DND-41 (cell line): Measurements from ENCODE around the gene SRPK2.

Experiments used
- ATAC-seq: fragments of 200-7000 bp; cut with Tn5 transposase; 3 replicates; pipeline ENCODE4 v1.9.1; 2021; ENCODE audit warnings: low read depth; ENCODE audit not compliant: insufficient read depth
- DNase-seq: peaks from one replicate; pipeline ENCODE4 v3.0.0-alpha.2; 2020
- H2AFZ ChIP-seq: 2 replicates; pipeline ENCODE4 v1.6.0; 2012; ENCODE audit warnings: low read depth, low read length
- H3K27ac ChIP-seq: 2 replicates; pipeline ENCODE4 v1.5.1; 2012; ENCODE audit warnings: low read length, inconsistent platforms
- H3K27me3 ChIP-seq: fragments of 200-600 bp; sonication (generic); 2 replicates; pipeline ENCODE4 v1.6.0; 2012; ENCODE audit warnings: low read length, mild to moderate bottlenecking, inconsistent platforms; ENCODE audit not compliant: insufficient read depth, poor library complexity
- H3K36me3 ChIP-seq: 2 replicates; pipeline ENCODE4 v1.5.1; 2012; ENCODE audit warnings: low read length, inconsistent platforms; ENCODE audit not compliant: insufficient read depth
- H3K4me1 ChIP-seq: 2 replicates; pipeline ENCODE4 v1.5.1; 2012; ENCODE audit warnings: mild to moderate bottlenecking, low read length; ENCODE audit not compliant: insufficient read depth
- H3K4me2 ChIP-seq: 2 replicates; pipeline ENCODE4 v1.6.0; 2012; ENCODE audit warnings: mild to moderate bottlenecking, moderate library complexity, low read length, inconsistent platforms; ENCODE audit not compliant: insufficient read depth
- H3K4me3 ChIP-seq, 2 experiments: fragments of 200-600 bp in 1 of 2; shearing (Covaris generic) in 1 of 2; 2 replicates each; pipeline ENCODE4 v1.5.1; 2012 to 2016; ENCODE audit warnings: inconsistent platforms in 2 of 2, low read length in 2 of 2, mild to moderate bottlenecking in 2 of 2, low read depth in 1 of 2, moderate library complexity in 1 of 2
- H3K79me2 ChIP-seq: 2 replicates; pipeline ENCODE4 v1.6.0; 2012; ENCODE audit warnings: low read length, inconsistent platforms; ENCODE audit not compliant: insufficient read depth
- H3K9ac ChIP-seq: 2 replicates; pipeline ENCODE4 v1.6.0; 2012; ENCODE audit warnings: low read depth, mild to moderate bottlenecking, inconsistent platforms, low read length, moderate library complexity
- H3K9me3 ChIP-seq: 2 replicates; pipeline ENCODE4 v1.5.1; 2012; ENCODE audit warnings: low read length, moderate library complexity, mild to moderate bottlenecking, inconsistent platforms; ENCODE audit not compliant: insufficient read depth, severe bottlenecking
- H4K20me1 ChIP-seq: 2 replicates; pipeline ENCODE4 v1.6.0; 2012; ENCODE audit warnings: low read length; ENCODE audit not compliant: insufficient read depth
- CTCF ChIP-seq: IDR thresholded peaks from 2 replicates; pipeline ENCODE4 v1.5.1; 2012; ENCODE audit warnings: borderline replicate concordance, low read length, moderate library complexity, mild to moderate bottlenecking; ENCODE audit not compliant: poor library complexity, severe bottlenecking; ENCODE audit errors: extremely low read depth
- EZH2 ChIP-seq: IDR thresholded peaks from 3 replicates; pipeline ENCODE4 v1.6.1; 2012; ENCODE audit warnings: borderline replicate concordance, low read depth, mild to moderate bottlenecking, moderate library complexity, low read length, inconsistent platforms; ENCODE audit not compliant: severe bottlenecking

The SRPK2 gene

GRCh38 chr7:105230486-105230885 lies 158.2 kb downstream of the SRPK2 start:
- no peak for DNase-seq
- H3K9ac ChIP-seq: no peak overlapping the region
- peaks cover 81% of the 10 kb centered on the region for H3K36me3 ChIP-seq
- H3K4me1 ChIP-seq: peaks cover 43% of the 10 kb centered on the region
- peaks cover 100% of the 10 kb centered on the region for H3K79me2 ChIP-seq
- H3K4me2 ChIP-seq: no peak overlapping the region
- no peak overlapping the region for H3K4me3 ChIP-seq
- H3K27me3 ChIP-seq: no peaks in the 10 kb centered on the region
- no peak for TF ChIP-seq EZH2
- no peak for TF ChIP-seq CTCF
- H3K27ac ChIP-seq: no peak overlapping the region
- H3K9me3 ChIP-seq: no peaks in the 10 kb centered on the region
- H2AFZ ChIP-seq: no peak overlapping the region
- H4K20me1 ChIP-seq: peaks cover 83% of the 10 kb centered on the region
- ATAC-seq: no peak

- peaks cover 47% of the 10 kb centered on the region for H3K4me1 ChIP-seq
- H3K27ac ChIP-seq: no peak overlapping the region
- H3K79me2 ChIP-seq: peaks cover 100% of the 10 kb centered on the region
- H3K9me3 ChIP-seq: no peaks in the 10 kb centered on the region
- TF ChIP-seq EZH2: no peak
- TF ChIP-seq CTCF: no peak
- no peaks in the 10 kb centered on the region for H3K27me3 ChIP-seq
- H3K4me3 ChIP-seq: no peak overlapping the region
- no peak for DNase-seq
- peaks cover 80% of the 10 kb centered on the region for H3K36me3 ChIP-seq
- ATAC-seq: no peak
- H2AFZ ChIP-seq: no peak overlapping the region
- no peak overlapping the region for H3K4me2 ChIP-seq
- H3K9ac ChIP-seq: no peak overlapping the region
- H4K20me1 ChIP-seq: peaks cover 84% of the 10 kb centered on the region
Observed at GRCh38 chr7:105229641-105230040, 159.1 kb downstream of the SRPK2 start.

- Histone ChIP-seq H3K36me3 (peaks cover 80% of the 10 kb centered on the region), H2AFZ (no peak overlapping the region), H3K27ac (no peak overlapping the region), H3K9me3 (no peaks in the 10 kb centered on the region), H4K20me1 (peaks cover 86% of the 10 kb centered on the region), H3K27me3 (no peaks in the 10 kb centered on the region), H3K4me2 (no peak overlapping the region), H3K4me3 (no peak overlapping the region), H3K4me1 (peaks cover 49% of the 10 kb centered on the region), H3K79me2 (peaks cover 100% of the 10 kb centered on the region), H3K9ac (no peak overlapping the region)
- no peak for ATAC-seq
- no peak for DNase-seq
- TF ChIP-seq EZH2: no peak
- no peak for TF ChIP-seq CTCF
Observed at GRCh38 chr7:105228555-105228954, 160.2 kb downstream of the SRPK2 start.

GRCh38 chr7:105227391-105227790 lies 161.3 kb downstream of the SRPK2 start:
- Histone ChIP-seq H3K4me3 (no peak overlapping the region), H3K9me3 (no peaks in the 10 kb centered on the region), H2AFZ (no peak overlapping the region), H3K4me1 (peaks cover 49% of the 10 kb centered on the region), H3K36me3 (peaks cover 77% of the 10 kb centered on the region), H4K20me1 (peaks cover 86% of the 10 kb centered on the region), H3K27me3 (no peaks in the 10 kb centered on the region), H3K27ac (0 out of 2 replicates have a peak overlapping the region, but pooled peaks have one; percentile 1), H3K79me2 (peaks cover 100% of the 10 kb centered on the region), H3K9ac (no peak overlapping the region), H3K4me2 (no peak overlapping the region; the same call in none of the 2 replicates)
- TF ChIP-seq CTCF: no peak
- TF ChIP-seq EZH2: no peak
- no peak for ATAC-seq
- DNase-seq: no peak
